Measurements from ENCODE around the gene FAM187B.

The FAM187B gene

GRCh38 chr19:35247526-35248309, 19.2 kb upstream of the FAM187B start:
- Histone ChIP-seq H3K4me3 (replicated peaks; ENCODE audit: insufficient read depth, low read length) (no peak overlapping the region), H3K27me3 (ENCODE audit: insufficient read depth, poor library complexity, severe bottlenecking) (peaks cover 45% of the 10 kb centered on the region), H3K27ac (replicated peaks) (no peak overlapping the region)
- TF ChIP-seq POLR2AphosphoS5 (IDR thresholded peaks at IDR 0.05; ENCODE audit: low read depth) = no peak
- TF ChIP-seq SPI1 (IDR thresholded peaks at IDR 0.05; ENCODE audit: borderline replicate concordance, low read depth) = no peak
- TF ChIP-seq GABPA (IDR thresholded peaks at IDR 0.05; ENCODE audit: low read depth) = no peak
- no peak for TF ChIP-seq REST (IDR thresholded peaks at IDR 0.05; ENCODE audit: insufficient replicate concordance, low read depth)
- no peak for TF ChIP-seq CTCF (IDR thresholded peaks at IDR 0.05; ENCODE audit: insufficient read depth, low read length)
- DNase-seq (ENCODE audit: low read depth in 1 of 2, low spot score in 1 of 2) = no peak

GRCh38 chr19:35246466-35247092, 18.0 kb upstream of the FAM187B start:
- DNase-seq (ENCODE audit: low read depth in 1 of 2, low spot score in 1 of 2) = no peak
- Histone ChIP-seq H3K27ac (replicated peaks) (no peak overlapping the region), H3K27me3 (ENCODE audit: insufficient read depth, poor library complexity, severe bottlenecking) (peaks cover 45% of the 10 kb centered on the region), H3K4me3 (replicated peaks; ENCODE audit: insufficient read depth, low read length) (no peak overlapping the region)
- no peak for TF ChIP-seq POLR2AphosphoS5 (IDR thresholded peaks at IDR 0.05; ENCODE audit: low read depth)
- no peak for TF ChIP-seq GABPA (IDR thresholded peaks at IDR 0.05; ENCODE audit: low read depth)
- TF ChIP-seq CTCF (IDR thresholded peaks at IDR 0.05; ENCODE audit: insufficient read depth, low read length) = no peak

- TF ChIP-seq SPI1 (IDR thresholded peaks at IDR 0.05; ENCODE audit: borderline replicate concordance, low read depth) = no peak
- no peak for TF ChIP-seq CTCF (IDR thresholded peaks at IDR 0.05; ENCODE audit: insufficient read depth, low read length)
- TF ChIP-seq POLR2AphosphoS5 (IDR thresholded peaks at IDR 0.05; ENCODE audit: low read depth) = no peak
- TF ChIP-seq GABPA (IDR thresholded peaks at IDR 0.05; ENCODE audit: low read depth) = no peak
- TF ChIP-seq REST (IDR thresholded peaks at IDR 0.05; ENCODE audit: insufficient replicate concordance, low read depth) = no peak
- no peak overlapping the region for H3K27ac ChIP-seq (replicated peaks)
- DNase-seq (ENCODE audit: low read depth in 1 of 2, low spot score in 1 of 2) = no peak
- no peak overlapping the region for H3K4me3 ChIP-seq (replicated peaks; ENCODE audit: insufficient read depth, low read length)
- peaks cover 4% of the 10 kb centered on the region for H3K27me3 ChIP-seq (ENCODE audit: insufficient read depth, poor library complexity, severe bottlenecking)
These were observed 12.9 kb upstream of the FAM187B start for GRCh38 chr19:35241417-35241816.

Data from HL-60 (cell line).